SK-N-SH treated with all-trans-retinoic acid at 6 μM for 48 hours (cell line): ENCODE measurements around the gene ESYT2.
A peak's percentile ranks its signal among the peaks of the same experiment; 100 is the strongest.

Source experiments
- ATAC-seq: fragments of 200-7000 bp; cut with Tn5 transposase; 3 replicates; pipeline ENCODE4 v1.9.1; 2020; ENCODE audit warnings: mild to moderate bottlenecking, moderate library complexity
- ARNTL ChIP-seq: fragments of 450-650 bp; formaldehyde crosslinking; IDR thresholded peaks from 2 replicates; pipeline ENCODE4 v1.5.0; 2020; ENCODE audit warnings: low read depth, mild to moderate bottlenecking, moderate library complexity, borderline replicate concordance
- BACH2 ChIP-seq: fragments of 250-450 bp; sonication (Bioruptor Pico); IDR thresholded peaks from 2 replicates; pipeline ENCODE4 v1.9.0; 2021; ENCODE audit warnings: mild to moderate bottlenecking, borderline replicate concordance
- CSDC2 ChIP-seq: fragments of 250-450 bp; sonication (Bioruptor Pico); IDR thresholded peaks from 2 replicates; pipeline ENCODE4 v1.5.0; 2020; ENCODE audit warnings: mild to moderate bottlenecking, moderate library complexity
- GLIS3 ChIP-seq: fragments of 250-450 bp; sonication (Bioruptor Pico); IDR thresholded peaks from 2 replicates; pipeline ENCODE4 v1.5.0; 2020; ENCODE audit warnings: mild to moderate bottlenecking, moderate library complexity
- ISL1 ChIP-seq: fragments of 250-450 bp; sonication (Bioruptor Pico); IDR thresholded peaks from 2 replicates; pipeline ENCODE4 v2.1.2; 2022; ENCODE audit warnings: mild to moderate bottlenecking, moderate library complexity
- PPARA ChIP-seq: fragments of 250-450 bp; sonication (Bioruptor Pico); IDR thresholded peaks from 2 replicates; pipeline ENCODE4 v1.5.0; 2020; ENCODE audit warnings: mild to moderate bottlenecking, borderline replicate concordance
- RARB ChIP-seq: fragments of 250-450 bp; sonication (Bioruptor Pico); IDR thresholded peaks from 2 replicates; pipeline ENCODE4 v1.8.0; 2021; ENCODE audit warnings: mild to moderate bottlenecking, moderate library complexity
- SNAI2 ChIP-seq: fragments of 250-450 bp; sonication (Bioruptor Pico); IDR thresholded peaks from 2 replicates; pipeline ENCODE4 v1.5.0; 2020; ENCODE audit warnings: mild to moderate bottlenecking, moderate library complexity
- TCF4 ChIP-seq: fragments of 250-450 bp; sonication (Bioruptor Pico); IDR thresholded peaks from 2 replicates; pipeline ENCODE4 v1.8.0; 2021; ENCODE audit warnings: mild to moderate bottlenecking, moderate library complexity, borderline replicate concordance
- TOX ChIP-seq: fragments of 250-450 bp; sonication (Bioruptor Pico); IDR thresholded peaks from 2 replicates; pipeline ENCODE4 v1.8.0; 2021; ENCODE audit warnings: mild to moderate bottlenecking, moderate library complexity, borderline replicate concordance
- ZFP3 ChIP-seq: fragments of 250-450 bp; sonication (Bioruptor Pico); IDR thresholded peaks from 2 replicates; pipeline ENCODE4 v1.5.0; 2020; ENCODE audit warnings: mild to moderate bottlenecking, moderate library complexity
- ZFP30 ChIP-seq: fragments of 450-650 bp; formaldehyde crosslinking; IDR thresholded peaks from 2 replicates; pipeline ENCODE4 v1.5.0; 2022; ENCODE audit warnings: mild to moderate bottlenecking, moderate library complexity
- ZNF565 ChIP-seq: fragments of 450-650 bp; formaldehyde crosslinking; conservative IDR thresholded peaks from 2 replicates; pipeline ENCODE4 v1.5.0; 2020; ENCODE audit warnings: low read depth, mild to moderate bottlenecking, moderate library complexity
- ZNF70 ChIP-seq: fragments of 450-650 bp; formaldehyde crosslinking; IDR thresholded peaks from 2 replicates; pipeline ENCODE4 v1.5.0; 2020; ENCODE audit warnings: mild to moderate bottlenecking, moderate library complexity
- ZNF8 ChIP-seq: fragments of 450-650 bp; formaldehyde crosslinking; IDR thresholded peaks from 2 replicates; pipeline ENCODE4 v1.5.0; 2020; ENCODE audit warnings: mild to moderate bottlenecking, moderate library complexity
- TF ChIP-seq, protein P1 (sequence below): fragments of 250-450 bp; sonication (Bioruptor Pico); IDR thresholded peaks from 2 replicates; pipeline ENCODE4 v1.5.1; 2020; ENCODE audit warnings: low read depth, mild to moderate bottlenecking, moderate library complexity
- TF ChIP-seq, protein P2 (sequence below): fragments of 250-450 bp; sonication (Bioruptor Pico); IDR thresholded peaks from 2 replicates; pipeline ENCODE4 v1.5.1; 2021; ENCODE audit warnings: mild to moderate bottlenecking, moderate library complexity
- TF ChIP-seq, protein P3 (sequence below): fragments of 250-450 bp; sonication (Bioruptor Pico); IDR thresholded peaks from 2 replicates; pipeline ENCODE4 v1.8.0; 2020; ENCODE audit warnings: mild to moderate bottlenecking, moderate library complexity, borderline replicate concordance
- TF ChIP-seq, protein P4 (sequence below): fragments of 250-450 bp; sonication (Bioruptor Pico); IDR thresholded peaks from 2 replicates; pipeline ENCODE4 v1.5.0; 2020; ENCODE audit warnings: mild to moderate bottlenecking, moderate library complexity
- TF ChIP-seq, protein P5 (sequence below): fragments of 250-450 bp; sonication (Bioruptor Pico); IDR thresholded peaks from 2 replicates; pipeline ENCODE4 v1.8.0; 2021; ENCODE audit warnings: low read depth, mild to moderate bottlenecking, moderate library complexity, borderline replicate concordance

Gene ESYT2

DNA sequence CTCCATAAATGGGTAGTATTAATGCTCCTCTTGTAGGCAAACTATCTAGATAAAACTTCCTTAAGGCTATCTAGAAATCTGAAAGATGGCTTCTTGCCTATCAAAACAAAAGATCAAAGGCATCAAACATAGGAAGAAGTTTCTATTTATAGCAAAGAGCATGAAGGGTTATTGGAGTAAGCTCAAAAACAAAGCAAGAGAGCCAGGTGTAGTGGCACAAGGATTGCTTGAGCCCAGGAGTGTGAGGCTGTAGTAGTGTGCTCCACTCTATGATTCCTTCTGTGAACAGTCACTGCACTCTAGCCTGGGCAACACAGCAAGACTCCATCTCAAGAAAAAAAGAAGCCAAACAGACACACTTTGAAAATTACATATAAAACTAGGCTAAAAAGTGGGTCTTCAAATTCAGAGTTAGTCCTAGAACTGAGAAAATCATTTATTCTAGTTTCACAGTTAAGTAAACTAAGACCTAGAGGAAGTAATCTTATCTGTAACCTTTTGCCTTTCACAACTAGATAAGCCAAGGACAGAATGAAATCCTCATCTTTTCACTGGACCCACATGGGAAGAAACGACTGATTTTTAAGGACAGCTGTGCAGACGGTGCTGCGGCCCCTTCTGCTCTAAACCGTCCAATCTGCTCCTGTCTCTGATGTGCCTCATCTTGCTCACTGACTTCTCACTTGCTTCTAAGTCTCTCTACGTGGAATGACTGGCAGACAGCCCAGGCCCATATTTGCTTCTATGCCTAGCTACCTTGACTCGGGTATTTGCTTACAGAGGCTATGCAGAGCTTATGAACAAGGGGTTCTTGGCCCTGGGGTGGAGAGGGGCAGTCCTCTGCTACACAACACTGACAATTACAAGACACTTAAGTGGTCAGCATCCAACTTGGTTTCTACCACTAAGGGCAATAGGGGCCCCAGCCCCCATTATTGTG lies 50.0 kb downstream of the ESYT2 start:
- no peak for ATAC-seq
- TF ChIP-seq, protein P1, sequence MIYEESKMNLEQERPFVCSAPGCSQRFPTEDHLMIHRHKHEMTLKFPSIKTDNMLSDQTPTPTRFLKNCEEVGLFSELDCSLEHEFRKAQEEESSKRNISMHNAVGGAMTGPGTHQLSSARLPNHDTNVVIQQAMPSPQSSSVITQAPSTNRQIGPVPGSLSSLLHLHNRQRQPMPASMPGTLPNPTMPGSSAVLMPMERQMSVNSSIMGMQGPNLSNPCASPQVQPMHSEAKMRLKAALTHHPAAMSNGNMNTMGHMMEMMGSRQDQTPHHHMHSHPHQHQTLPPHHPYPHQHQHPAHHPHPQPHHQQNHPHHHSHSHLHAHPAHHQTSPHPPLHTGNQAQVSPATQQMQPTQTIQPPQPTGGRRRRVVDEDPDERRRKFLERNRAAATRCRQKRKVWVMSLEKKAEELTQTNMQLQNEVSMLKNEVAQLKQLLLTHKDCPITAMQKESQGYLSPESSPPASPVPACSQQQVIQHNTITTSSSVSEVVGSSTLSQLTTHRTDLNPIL (CRISPR knock-in tag), result no peak
- TF ChIP-seq, protein P2, sequence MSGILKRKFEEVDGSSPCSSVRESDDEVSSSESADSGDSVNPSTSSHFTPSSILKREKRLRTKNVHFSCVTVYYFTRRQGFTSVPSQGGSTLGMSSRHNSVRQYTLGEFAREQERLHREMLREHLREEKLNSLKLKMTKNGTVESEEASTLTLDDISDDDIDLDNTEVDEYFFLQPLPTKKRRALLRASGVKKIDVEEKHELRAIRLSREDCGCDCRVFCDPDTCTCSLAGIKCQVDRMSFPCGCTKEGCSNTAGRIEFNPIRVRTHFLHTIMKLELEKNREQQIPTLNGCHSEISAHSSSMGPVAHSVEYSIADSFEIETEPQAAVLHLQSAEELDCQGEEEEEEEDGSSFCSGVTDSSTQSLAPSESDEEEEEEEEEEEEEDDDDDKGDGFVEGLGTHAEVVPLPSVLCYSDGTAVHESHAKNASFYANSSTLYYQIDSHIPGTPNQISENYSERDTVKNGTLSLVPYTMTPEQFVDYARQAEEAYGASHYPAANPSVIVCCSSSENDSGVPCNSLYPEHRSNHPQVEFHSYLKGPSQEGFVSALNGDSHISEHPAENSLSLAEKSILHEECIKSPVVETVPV, result no peak
- TF ChIP-seq ZNF565 (CRISPR knock-in tag) (no peak), ZFP30 (CRISPR knock-in tag) (no peak), ZNF8 (CRISPR knock-in tag) (no peak), SNAI2 (CRISPR knock-in tag) (no peak), PPARA (no peak), RARB (no peak), CSDC2 (no peak), ISL1 (CRISPR knock-in tag) (no peak), ARNTL (no peak)
- TF ChIP-seq, protein P3, sequence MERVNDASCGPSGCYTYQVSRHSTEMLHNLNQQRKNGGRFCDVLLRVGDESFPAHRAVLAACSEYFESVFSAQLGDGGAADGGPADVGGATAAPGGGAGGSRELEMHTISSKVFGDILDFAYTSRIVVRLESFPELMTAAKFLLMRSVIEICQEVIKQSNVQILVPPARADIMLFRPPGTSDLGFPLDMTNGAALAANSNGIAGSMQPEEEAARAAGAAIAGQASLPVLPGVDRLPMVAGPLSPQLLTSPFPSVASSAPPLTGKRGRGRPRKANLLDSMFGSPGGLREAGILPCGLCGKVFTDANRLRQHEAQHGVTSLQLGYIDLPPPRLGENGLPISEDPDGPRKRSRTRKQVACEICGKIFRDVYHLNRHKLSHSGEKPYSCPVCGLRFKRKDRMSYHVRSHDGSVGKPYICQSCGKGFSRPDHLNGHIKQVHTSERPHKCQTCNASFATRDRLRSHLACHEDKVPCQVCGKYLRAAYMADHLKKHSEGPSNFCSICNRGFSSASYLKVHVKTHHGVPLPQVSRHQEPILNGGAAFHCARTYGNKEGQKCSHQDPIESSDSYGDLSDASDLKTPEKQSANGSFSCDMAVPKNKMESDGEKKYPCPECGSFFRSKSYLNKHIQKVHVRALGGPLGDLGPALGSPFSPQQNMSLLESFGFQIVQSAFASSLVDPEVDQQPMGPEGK (CRISPR knock-in tag), result no peak
- TF ChIP-seq, protein P4, sequence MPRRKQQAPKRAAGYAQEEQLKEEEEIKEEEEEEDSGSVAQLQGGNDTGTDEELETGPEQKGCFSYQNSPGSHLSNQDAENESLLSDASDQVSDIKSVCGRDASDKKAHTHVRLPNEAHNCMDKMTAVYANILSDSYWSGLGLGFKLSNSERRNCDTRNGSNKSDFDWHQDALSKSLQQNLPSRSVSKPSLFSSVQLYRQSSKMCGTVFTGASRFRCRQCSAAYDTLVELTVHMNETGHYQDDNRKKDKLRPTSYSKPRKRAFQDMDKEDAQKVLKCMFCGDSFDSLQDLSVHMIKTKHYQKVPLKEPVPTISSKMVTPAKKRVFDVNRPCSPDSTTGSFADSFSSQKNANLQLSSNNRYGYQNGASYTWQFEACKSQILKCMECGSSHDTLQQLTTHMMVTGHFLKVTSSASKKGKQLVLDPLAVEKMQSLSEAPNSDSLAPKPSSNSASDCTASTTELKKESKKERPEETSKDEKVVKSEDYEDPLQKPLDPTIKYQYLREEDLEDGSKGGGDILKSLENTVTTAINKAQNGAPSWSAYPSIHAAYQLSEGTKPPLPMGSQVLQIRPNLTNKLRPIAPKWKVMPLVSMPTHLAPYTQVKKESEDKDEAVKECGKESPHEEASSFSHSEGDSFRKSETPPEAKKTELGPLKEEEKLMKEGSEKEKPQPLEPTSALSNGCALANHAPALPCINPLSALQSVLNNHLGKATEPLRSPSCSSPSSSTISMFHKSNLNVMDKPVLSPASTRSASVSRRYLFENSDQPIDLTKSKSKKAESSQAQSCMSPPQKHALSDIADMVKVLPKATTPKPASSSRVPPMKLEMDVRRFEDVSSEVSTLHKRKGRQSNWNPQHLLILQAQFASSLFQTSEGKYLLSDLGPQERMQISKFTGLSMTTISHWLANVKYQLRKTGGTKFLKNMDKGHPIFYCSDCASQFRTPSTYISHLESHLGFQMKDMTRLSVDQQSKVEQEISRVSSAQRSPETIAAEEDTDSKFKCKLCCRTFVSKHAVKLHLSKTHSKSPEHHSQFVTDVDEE (CRISPR knock-in tag), result no peak
- TF ChIP-seq, protein P5, sequence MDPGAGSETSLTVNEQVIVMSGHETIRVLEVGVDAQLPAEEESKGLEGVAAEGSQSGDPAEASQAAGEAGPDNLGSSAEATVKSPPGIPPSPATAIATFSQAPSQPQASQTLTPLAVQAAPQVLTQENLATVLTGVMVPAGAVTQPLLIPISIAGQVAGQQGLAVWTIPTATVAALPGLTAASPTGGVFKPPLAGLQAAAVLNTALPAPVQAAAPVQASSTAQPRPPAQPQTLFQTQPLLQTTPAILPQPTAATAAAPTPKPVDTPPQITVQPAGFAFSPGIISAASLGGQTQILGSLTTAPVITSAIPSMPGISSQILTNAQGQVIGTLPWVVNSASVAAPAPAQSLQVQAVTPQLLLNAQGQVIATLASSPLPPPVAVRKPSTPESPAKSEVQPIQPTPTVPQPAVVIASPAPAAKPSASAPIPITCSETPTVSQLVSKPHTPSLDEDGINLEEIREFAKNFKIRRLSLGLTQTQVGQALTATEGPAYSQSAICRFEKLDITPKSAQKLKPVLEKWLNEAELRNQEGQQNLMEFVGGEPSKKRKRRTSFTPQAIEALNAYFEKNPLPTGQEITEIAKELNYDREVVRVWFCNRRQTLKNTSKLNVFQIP (CRISPR knock-in tag), result no peak
- TF ChIP-seq, all 23 proteins: peak for 0

DNA sequence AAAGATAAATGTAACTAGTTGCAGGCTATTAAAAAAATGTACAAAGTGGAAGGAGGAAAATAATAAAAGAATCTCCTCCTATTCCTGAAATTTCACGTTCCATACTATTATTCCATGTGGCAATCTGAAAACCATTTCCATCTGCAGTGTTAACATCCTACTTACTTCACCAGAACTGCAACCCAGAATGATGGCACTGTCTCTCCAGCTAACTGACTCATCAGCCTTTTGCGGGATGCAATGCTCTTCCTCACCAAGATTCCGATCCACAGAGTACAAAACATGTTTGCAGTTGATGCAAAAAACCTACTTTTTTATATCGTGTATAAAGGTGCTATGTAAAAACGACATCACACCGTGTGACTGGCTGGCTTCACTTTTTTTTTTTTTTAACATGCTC lies 50.8 kb downstream of the ESYT2 start:
- ATAC-seq, result peak; percentile 25; the same call in 2 of the 3 replicates
- TF ChIP-seq GLIS3 (CRISPR knock-in tag), result no peak
- no peak for TF ChIP-seq RARB
- TF ChIP-seq ZNF70 (CRISPR knock-in tag), result no peak
- TF ChIP-seq, protein P5 (CRISPR knock-in tag), result no peak
- TF ChIP-seq SNAI2 (CRISPR knock-in tag), result no peak

DNA sequence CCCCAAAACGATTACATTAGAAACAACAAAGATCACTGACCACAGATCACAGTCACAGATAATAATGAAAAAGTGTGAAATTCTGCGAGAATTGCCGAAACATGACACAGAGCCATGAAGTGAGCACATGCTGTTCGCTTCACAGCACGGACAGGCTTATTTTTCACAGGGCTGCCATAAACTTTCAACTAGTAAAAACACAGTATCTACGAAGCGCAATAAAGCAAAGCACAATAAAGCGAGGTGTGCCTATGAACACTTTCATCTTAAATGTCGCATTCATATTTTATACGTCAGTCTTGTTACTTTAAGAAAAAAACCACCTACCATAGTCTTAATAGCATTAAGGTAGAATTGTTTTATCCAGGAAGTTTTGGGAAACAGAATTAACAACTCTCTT lies 51.5 kb downstream of the ESYT2 start:
- no peak for ATAC-seq
- TF ChIP-seq SNAI2 (CRISPR knock-in tag) (no peak), ZFP3 (CRISPR knock-in tag) (no peak), BACH2 (no peak), RARB (no peak), TCF4 (CRISPR knock-in tag) (no peak), PPARA (no peak), TOX (CRISPR knock-in tag) (no peak), ZNF565 (CRISPR knock-in tag) (no peak), ISL1 (CRISPR knock-in tag) (no peak), ZFP30 (CRISPR knock-in tag) (no peak)
- TF ChIP-seq, protein P4 (CRISPR knock-in tag), result no peak
- TF ChIP-seq, protein P3 (CRISPR knock-in tag), result no peak
